ENCODE data around the gene SLC35A3. TPM values are rescaled to one million over a fixed set of nuclear protein-coding genes. Genes with fewer than 3 reads are reported as not detected.
A peak's percentile ranks its signal among the peaks of the same experiment; 100 is the strongest.

Gene SLC35A3
- total and polyA plus RNA-seq, 10 of the 15 experiments (the other 5 are each of a cell fraction or from before 2014, with no cell fraction given) = 3.6 to 24.3 (median 15.4) TPM

DNA sequence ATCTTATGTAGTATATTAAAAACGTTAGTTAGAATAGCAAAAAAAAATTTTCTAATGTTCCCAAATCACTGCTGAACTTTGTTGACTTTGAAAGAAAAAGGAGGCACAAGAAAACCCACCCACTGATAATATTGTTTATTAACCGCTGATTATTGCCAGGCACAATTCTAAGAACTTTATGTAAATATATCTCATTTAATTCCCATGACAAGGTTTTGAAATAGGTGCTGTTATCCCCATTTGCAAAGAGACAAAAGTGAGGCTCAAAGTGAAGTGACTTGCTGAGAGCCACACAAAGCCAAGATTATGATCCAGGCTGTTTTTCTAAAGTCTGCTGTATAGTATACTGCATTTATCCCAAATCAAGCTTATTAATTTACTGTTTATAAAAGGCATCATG is 106.5 kb downstream of the SLC35A3 start:
- intact Hi-C loops (cut with micrococcal nuclease; ENCODE audit: unreplicated experiment) (loop anchor here (2.0 kb wide), 4 partner anchors 26 to 104 kb away; partner anchors contain the start of genes SASS6 and TRMT13), in situ Hi-C loops (cut with MboI) (no loop called here)
- H4K20me1 ChIP-seq (ENCODE audit: control insufficient read depth, insufficient read depth) = no peaks in the 10 kb centered on the region
- 50% methylated on average over 2 of the region's 2 CpGs for WGBS (ENCODE audit: insufficient coverage, insufficient replicate concordance, low lambda C conversion rate, missing lambda C conversion rate)
- ChIA-PET RAD21 (ENCODE audit: unreplicated experiment) (interaction anchor here (0.7 to 3.2 kb wide), 12 partner anchors 8 to 226 kb away, joined by 3 to 21 read pairs (median 4); partner anchors contain the start of genes AGL and SLC35A3), SMC1A (ENCODE audit: uncharacterized antibody, unreplicated experiment) (interaction anchor here (0.7 to 4.9 kb wide), 16 partner anchors 10 to 310 kb away, joined by 3 to 56 read pairs (median 6); partner anchors contain the start of genes FRRS1, RTCA and TRMT13), POLR2A (interaction anchor here (0.7 to 3.7 kb wide), 10 partner anchors 20 to 318 kb away, joined by 3 to 20 read pairs (median 4); partner anchors contain the start of genes FRRS1, SASS6 and TRMT13), CTCF (interaction anchor here (0.8 to 2.3 kb wide), 8 partner anchors 15 to 36 kb away, joined by 3 to 6 read pairs (median 4); no protein-coding TSS in a partner anchor)
- H3K4me2 ChIP-seq (ENCODE audit: control insufficient read depth, insufficient read depth) = peak overlapping the region; percentile 49; the same call in 1 of the 2 replicates
- H3K9ac ChIP-seq (ENCODE audit: control insufficient read depth, insufficient read depth, low read length) = 0 out of 2 replicates have a peak overlapping the region, but pooled peaks have one; percentile 28
- no TSS peak for BruUV-seq (replicated peaks)
- ATAC-seq (peak; percentile 12), DNase-seq (ENCODE audit: low read depth, low spot score) (no peak), FAIRE-seq (no peak)
- no peak overlapping the region for H2AFZ ChIP-seq (ENCODE audit: control insufficient read depth, low read depth, low read length)
- H3K79me2 ChIP-seq (ENCODE audit: control insufficient read depth, insufficient read depth, low read length) = peaks cover 17% of the 10 kb centered on the region
- peaks cover 29% of the 10 kb centered on the region for H3K4me1 ChIP-seq (ENCODE audit: control insufficient read depth, insufficient read depth, low read length)
- H3K9me3 ChIP-seq (replicated peaks; ENCODE audit: control insufficient read depth, insufficient read depth, low read length) = no peaks in the 10 kb centered on the region
- H3K27me3 ChIP-seq (replicated peaks in 1 of 2; ENCODE audit: control insufficient read depth in 2 of 2, insufficient read depth in 2 of 2, low read length in 1 of 2) = no peaks in the 10 kb centered on the region
- H3K4me3 ChIP-seq = peak overlapping the region; percentile 33; the same call in 1 of the 2 replicates
- peak; percentile 9; the same call in 1 of the 2 replicates for TF ChIP-seq SMARCA5 (IDR thresholded peaks at IDR 0.05)
- TF ChIP-seq, protein P1, sequence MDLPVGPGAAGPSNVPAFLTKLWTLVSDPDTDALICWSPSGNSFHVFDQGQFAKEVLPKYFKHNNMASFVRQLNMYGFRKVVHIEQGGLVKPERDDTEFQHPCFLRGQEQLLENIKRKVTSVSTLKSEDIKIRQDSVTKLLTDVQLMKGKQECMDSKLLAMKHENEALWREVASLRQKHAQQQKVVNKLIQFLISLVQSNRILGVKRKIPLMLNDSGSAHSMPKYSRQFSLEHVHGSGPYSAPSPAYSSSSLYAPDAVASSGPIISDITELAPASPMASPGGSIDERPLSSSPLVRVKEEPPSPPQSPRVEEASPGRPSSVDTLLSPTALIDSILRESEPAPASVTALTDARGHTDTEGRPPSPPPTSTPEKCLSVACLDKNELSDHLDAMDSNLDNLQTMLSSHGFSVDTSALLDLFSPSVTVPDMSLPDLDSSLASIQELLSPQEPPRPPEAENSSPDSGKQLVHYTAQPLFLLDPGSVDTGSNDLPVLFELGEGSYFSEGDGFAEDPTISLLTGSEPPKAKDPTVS (IDR thresholded peaks at IDR 0.05; ENCODE audit: low read depth, low read length) = no peak
- peaks cover 2 to 40% of the 10 kb centered on the region in 2 experiments for H3K36me3 ChIP-seq (ENCODE audit: control insufficient read depth in 2 of 2, insufficient read depth in 2 of 2, low read length in 1 of 2)
- H3K27ac ChIP-seq (ENCODE audit: control insufficient read depth, insufficient read depth) = peak overlapping the region; percentile 92

DNA sequence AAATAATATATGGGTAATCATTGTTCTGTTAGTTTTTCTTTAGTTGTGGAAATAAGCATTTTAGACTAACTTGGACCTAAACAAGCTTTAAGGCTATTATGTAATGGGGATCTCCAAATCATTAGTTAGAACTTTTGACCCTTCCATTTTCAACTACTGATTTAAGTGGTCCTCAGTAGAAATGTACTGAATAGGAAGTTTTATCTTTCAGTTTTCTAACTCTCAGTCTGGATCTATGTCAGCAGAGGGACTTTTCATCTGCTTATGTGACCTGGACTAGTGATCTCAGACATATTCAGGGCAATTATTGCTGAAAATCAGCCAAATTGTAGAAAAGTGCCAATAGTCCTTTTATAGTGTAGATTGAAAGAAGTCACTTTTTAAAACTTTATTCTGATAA is 106.9 kb downstream of the SLC35A3 start:
- no TSS peak for BruUV-seq (replicated peaks)
- no peak for TF ChIP-seq CHD4 (IDR thresholded peaks at IDR 0.05)
- peak; percentile 90 for TF ChIP-seq BCL11A (IDR thresholded peaks at IDR 0.05; ENCODE audit: low read depth, low read length)
- TF ChIP-seq ATF7 (IDR thresholded peaks at IDR 0.05; ENCODE audit: low read depth) = peak; percentile 94
- peak; percentile 86; the same call in 1 of the 2 replicates for TF ChIP-seq TBL1XR1 (IDR thresholded peaks at IDR 0.05; ENCODE audit: low read depth, low read length)
- TF ChIP-seq CREB1 (IDR thresholded peaks at IDR 0.05; ENCODE audit: low read depth) = peak; percentile 32; the same call in 1 of the 2 replicates
- no peak for TF ChIP-seq SMAD5 (IDR thresholded peaks at IDR 0.05; ENCODE audit: low read depth)
- peak; percentile 80; the same call in 1 of the 2 replicates for TF ChIP-seq MTA3 (IDR thresholded peaks at IDR 0.05; ENCODE audit: borderline replicate concordance, low read length)
- TF ChIP-seq RUNX3 (IDR thresholded peaks at IDR 0.05; ENCODE audit: low read length) = peak; percentile 69
- TF ChIP-seq, protein P2, sequence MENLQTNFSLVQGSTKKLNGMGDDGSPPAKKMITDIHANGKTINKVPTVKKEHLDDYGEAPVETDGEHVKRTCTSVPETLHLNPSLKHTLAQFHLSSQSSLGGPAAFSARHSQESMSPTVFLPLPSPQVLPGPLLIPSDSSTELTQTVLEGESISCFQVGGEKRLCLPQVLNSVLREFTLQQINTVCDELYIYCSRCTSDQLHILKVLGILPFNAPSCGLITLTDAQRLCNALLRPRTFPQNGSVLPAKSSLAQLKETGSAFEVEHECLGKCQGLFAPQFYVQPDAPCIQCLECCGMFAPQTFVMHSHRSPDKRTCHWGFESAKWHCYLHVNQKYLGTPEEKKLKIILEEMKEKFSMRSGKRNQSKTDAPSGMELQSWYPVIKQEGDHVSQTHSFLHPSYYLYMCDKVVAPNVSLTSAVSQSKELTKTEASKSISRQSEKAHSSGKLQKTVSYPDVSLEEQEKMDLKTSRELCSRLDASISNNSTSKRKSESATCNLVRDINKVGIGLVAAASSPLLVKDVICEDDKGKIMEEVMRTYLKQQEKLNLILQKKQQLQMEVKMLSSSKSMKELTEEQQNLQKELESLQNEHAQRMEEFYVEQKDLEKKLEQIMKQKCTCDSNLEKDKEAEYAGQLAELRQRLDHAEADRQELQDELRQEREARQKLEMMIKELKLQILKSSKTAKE (IDR thresholded peaks at IDR 0.05; ENCODE audit: low read depth, poor library complexity, severe bottlenecking) = peak; percentile 86

More for the DNA sequence above, 106.9 kb downstream of the SLC35A3 start:
- H4K20me1 ChIP-seq (ENCODE audit: control insufficient read depth, insufficient read depth) = no peaks in the 10 kb centered on the region
- no peak overlapping the region for H2AFZ ChIP-seq (ENCODE audit: control insufficient read depth, low read depth, low read length)
- peak; percentile 86 for ATAC-seq
- SMC1A ChIA-PET (ENCODE audit: uncharacterized antibody, unreplicated experiment) = interaction anchor here (0.7 to 4.9 kb wide), 14 partner anchors 10 to 311 kb away, joined by 3 to 56 read pairs (median 6); partner anchors contain the start of genes FRRS1, RTCA and TRMT13
- peaks cover under 1 to 42% of the 10 kb centered on the region in 2 experiments for H3K36me3 ChIP-seq (ENCODE audit: control insufficient read depth in 2 of 2, insufficient read depth in 2 of 2, low read length in 1 of 2)
- no peaks in the 10 kb centered on the region for H3K9me3 ChIP-seq (replicated peaks; ENCODE audit: control insufficient read depth, insufficient read depth, low read length)
- CTCF ChIA-PET = interaction anchor here (0.9 to 2.3 kb wide), 6 partner anchors 15 to 35 kb away, joined by 3 to 6 read pairs (median 4); no protein-coding TSS in a partner anchor
- in situ Hi-C loops (cut with MboI) (no loop called here), intact Hi-C loops (cut with micrococcal nuclease; ENCODE audit: unreplicated experiment) (loop anchor here (2.0 kb wide), 4 partner anchors 26 to 104 kb away; partner anchors contain the start of genes SASS6 and TRMT13)
- H3K27me3 ChIP-seq (replicated peaks in 1 of 2; ENCODE audit: control insufficient read depth in 2 of 2, insufficient read depth in 2 of 2, low read length in 1 of 2) = no peaks in the 10 kb centered on the region
- peak overlapping the region; percentile 49 for H3K4me2 ChIP-seq (ENCODE audit: control insufficient read depth, insufficient read depth)
- RAD21 ChIA-PET (ENCODE audit: unreplicated experiment) = interaction anchor here (0.9 to 3.2 kb wide), 8 partner anchors 23 to 107 kb away, joined by 3 to 21 read pairs (median 4); partner anchors contain the start of gene SLC35A3
- peaks cover 29% of the 10 kb centered on the region for H3K4me1 ChIP-seq (ENCODE audit: control insufficient read depth, insufficient read depth, low read length)
- peak overlapping the region; percentile 92 for H3K27ac ChIP-seq (ENCODE audit: control insufficient read depth, insufficient read depth)
- H3K9ac ChIP-seq (ENCODE audit: control insufficient read depth, insufficient read depth, low read length) = peak overlapping the region; percentile 33; the same call in 1 of the 2 replicates
- peaks cover 17% of the 10 kb centered on the region for H3K79me2 ChIP-seq (ENCODE audit: control insufficient read depth, insufficient read depth, low read length)
- DNase-seq (ENCODE audit: low read depth, low spot score) = peak; percentile 66
- POLR2A ChIA-PET = interaction anchor here (0.7 to 3.7 kb wide), 8 partner anchors 11 to 319 kb away, joined by 3 to 20 read pairs (median 4); partner anchors contain the start of genes FRRS1, SASS6 and TRMT13
- peak overlapping the region; percentile 33; the same call in 1 of the 2 replicates for H3K4me3 ChIP-seq
- peak; percentile 84 for FAIRE-seq
